K562 (cell line): ENCODE results near the gene P3H4. TPM values are rescaled to one million over a fixed set of nuclear protein-coding genes. Genes with fewer than 3 reads are reported as not detected.
"Not testable (repeated sequence)": the region's sequence is repeated elsewhere in the genome, so short reads cannot be mapped to it uniquely, and the experiment has no call there.

Experiments
- ATAC-seq: fragments of 200-7000 bp; cut with Tn5 transposase; 3 replicates; pipeline ENCODE4 v1.9.1; 2020; ENCODE audit warnings: moderate library complexity
- BruUV-seq: library from RNA; stranded (reverse); fragments of 400-500 nt; replicated peaks from 2 replicates; lab custom pipeline; 2021; lab: Mats Ljungman, UMichigan
- CTCF ChIA-PET: fragments of 300-600 bp; formaldehyde crosslinking; extraction: SDS; loops from one replicate; lab custom pipeline; 2021; ENCODE audit warnings: low intra/inter-chr PET ratio; lab: Yijun Ruan, JAX
- POLR2A ChIA-PET: fragments of 300-600, 350-650 bp; sonication (Branson Sonifier 250); formaldehyde crosslinking; extraction: SDS; loops from one replicate; lab custom pipeline; 2021; ENCODE audit warnings: antibody characterized with exemption, inconsistent platforms; lab: Yijun Ruan, JAX
- DNase-seq, 4 experiments: peaks; one replicate each; pipeline versions ENCODE4 v3.0.0 to v3.0.0-alpha.2; 2011 to 2018; ENCODE audit warnings: low spot score in 3 of 4, mixed read lengths in 3 of 4; ENCODE audit errors: extremely low read depth in 1 of 4
- FAIRE-seq: peaks from 2 replicates; lab custom pipeline; 2011; peaks lifted over from hg19 to GRCh38; lab: Jason Lieb, UNC
- H2AFZ ChIP-seq: 2 replicates; pipeline ENCODE4 v1.6.0; 2011; ENCODE audit warnings: low read depth, low read length, control low read depth, inconsistent platforms
- H3K27ac ChIP-seq: fragments of 200-600 bp; 3 replicates; pipeline ENCODE4 v1.8.0; 2011; ENCODE audit warnings: low read depth, mild to moderate bottlenecking, control low read depth, inconsistent platforms, low read length, moderate library complexity, mixed read lengths; ENCODE audit errors: extremely low read depth
- H3K27me3 ChIP-seq, 2 experiments: fragments of 300-600 bp in 1 of 2; 2 replicates in 1 of 2; 3 replicates in 1 of 2; pipeline versions ENCODE4 v1.6.0 to v1.8.0; 2011; ENCODE audit warnings: inconsistent platforms in 2 of 2, low read length in 2 of 2, mild to moderate bottlenecking in 1 of 2, mixed read lengths in 1 of 2, moderate library complexity in 1 of 2; ENCODE audit not compliant: control insufficient read depth in 2 of 2, insufficient read depth in 2 of 2
- H3K36me3 ChIP-seq: fragments of 300-600 bp; 3 replicates; pipeline ENCODE4 v1.8.0; 2011; ENCODE audit warnings: mild to moderate bottlenecking, low read length, inconsistent platforms; ENCODE audit not compliant: control insufficient read depth, insufficient read depth
- H3K4me1 ChIP-seq, 2 experiments: fragments of 200-600 bp in 1 of 2; replicated peaks in 1 of 2; 2 replicates in 1 of 2; 3 replicates in 1 of 2; pipeline versions ENCODE4 v1.5.1 to v1.8.0; 2011; ENCODE audit warnings: inconsistent platforms in 2 of 2, low read length in 2 of 2, mild to moderate bottlenecking in 1 of 2, mixed read lengths in 1 of 2, moderate library complexity in 1 of 2; ENCODE audit not compliant: control insufficient read depth in 2 of 2, insufficient read depth in 2 of 2
- H3K4me2 ChIP-seq: 2 replicates; pipeline ENCODE4 v1.6.1; 2011; ENCODE audit warnings: low read length, control low read depth, inconsistent platforms, mixed read lengths; ENCODE audit not compliant: insufficient read depth
- H3K4me3 ChIP-seq: fragments of 200-600 bp; sonication (generic), shearing (Covaris generic); 2 replicates; pipeline ENCODE4 v1.5.1; 2016; ENCODE audit warnings: control low read depth, inconsistent platforms
- H3K79me2 ChIP-seq: fragments of 200-600 bp; 3 replicates; pipeline ENCODE4 v1.8.0; 2011; ENCODE audit warnings: low read length, inconsistent platforms; ENCODE audit not compliant: control insufficient read depth, insufficient read depth
- H3K9ac ChIP-seq, 2 experiments: 2 replicates each; pipeline versions ENCODE4 v1.6.0 to v1.6.1; 2011; ENCODE audit warnings: low read depth in 2 of 2, low read length in 2 of 2, control low read depth in 1 of 2, inconsistent platforms in 1 of 2, mild to moderate bottlenecking in 1 of 2, mixed read lengths in 1 of 2; ENCODE audit not compliant: insufficient read depth in 1 of 2
- H3K9me1 ChIP-seq: one replicate; pipeline ENCODE4 v1.6.0; 2011; ENCODE audit warnings: inconsistent platforms, mild to moderate bottlenecking, low read length, moderate library complexity; ENCODE audit not compliant: control insufficient read depth, insufficient read depth
- H3K9me3 ChIP-seq: replicated peaks from 2 replicates; pipeline ENCODE4 v1.5.1; 2011; ENCODE audit warnings: low read depth, low read length, inconsistent platforms; ENCODE audit not compliant: control insufficient read depth, insufficient read depth
- H4K20me1 ChIP-seq: replicated peaks from 2 replicates; pipeline ENCODE4 v1.6.1; 2011; ENCODE audit warnings: low read length, inconsistent platforms, mixed read lengths; ENCODE audit not compliant: control insufficient read depth, insufficient read depth
- POLR2AphosphoS5 ChIP-seq: IDR thresholded peaks from 2 replicates; pipeline ENCODE4 v1.6.1; 2011; ENCODE audit warnings: mild to moderate bottlenecking, low read depth, low read length, moderate library complexity; ENCODE audit not compliant: control insufficient read depth, insufficient read depth
- ZNF23 ChIP-seq: fragments of 250-450 bp; sonication (Bioruptor Pico); IDR thresholded peaks from 2 replicates; pipeline ENCODE4 v1.4.0; 2020; ENCODE audit warnings: mild to moderate bottlenecking
- WGBS: fragments of 100-300 bp; shearing (Covaris generic); methylation state at CpG from one replicate; pipeline ENCODE4 v1.1.6; 2016; ENCODE audit warnings: low coverage, mixed read lengths; ENCODE audit not compliant: insufficient coverage; ENCODE audit errors: missing lambda C conversion rate; 5-methylcytosine and 5-hydroxymethylcytosine counted together
- in situ Hi-C: fragments of 300-500 bp; cut with MboI; formaldehyde crosslinking; loops from 4 replicates; pipeline ENCODE4 v1.15.0; 2018; ENCODE audit warnings: inconsistent platforms, mixed read lengths
- intact Hi-C: fragments of 100-400 bp; cut with micrococcal nuclease; formaldehyde crosslinking; loops from 2 replicates; pipeline ENCODE4 v1.14.2; 2022
- polyA plus RNA-seq, 8 experiments: library from polyadenylated mRNA; depleted of rRNA in 4 of 8; stranded (reverse) in 5 of 8; unstranded in 3 of 8; fragments of >200 nt; fragmentation: Nextera tagmentation in 2 of 8; fragmentation: Illumina TruSeq in 1 of 8; extraction: Ambion mirVana in 2 of 8; extraction: Trizol in 1 of 8; gene quantifications; 2 replicates each; pipeline versions ENCODE4 v1.2.1 to v1.2.3, GENCODE V29; 2011 to 2014; ENCODE audit warnings: inconsistent platforms in 1 of 8, missing spikeins in 1 of 8
- total RNA-seq, 7 experiments: library from RNA; depleted of rRNA in 6 of 7; stranded (reverse); fragments of >200 nt in 6 of 7; fragmentation: Illumina TruSeq in 2 of 7; extraction: Trizol in 2 of 7; gene quantifications; 2 replicates each; pipeline versions ENCODE4 v1.2.1 to v1.2.3, GENCODE V29; 2011 to 2021; ENCODE audit warnings: low replicate concordance in 1 of 7

P3H4 gene
- total and polyA plus RNA-seq, 9 of the 15 experiments (the other 6 are each of a cell fraction or from before 2014, with no cell fraction given) = 0.10 to 3.7 (median 1.0) TPM

DNA sequence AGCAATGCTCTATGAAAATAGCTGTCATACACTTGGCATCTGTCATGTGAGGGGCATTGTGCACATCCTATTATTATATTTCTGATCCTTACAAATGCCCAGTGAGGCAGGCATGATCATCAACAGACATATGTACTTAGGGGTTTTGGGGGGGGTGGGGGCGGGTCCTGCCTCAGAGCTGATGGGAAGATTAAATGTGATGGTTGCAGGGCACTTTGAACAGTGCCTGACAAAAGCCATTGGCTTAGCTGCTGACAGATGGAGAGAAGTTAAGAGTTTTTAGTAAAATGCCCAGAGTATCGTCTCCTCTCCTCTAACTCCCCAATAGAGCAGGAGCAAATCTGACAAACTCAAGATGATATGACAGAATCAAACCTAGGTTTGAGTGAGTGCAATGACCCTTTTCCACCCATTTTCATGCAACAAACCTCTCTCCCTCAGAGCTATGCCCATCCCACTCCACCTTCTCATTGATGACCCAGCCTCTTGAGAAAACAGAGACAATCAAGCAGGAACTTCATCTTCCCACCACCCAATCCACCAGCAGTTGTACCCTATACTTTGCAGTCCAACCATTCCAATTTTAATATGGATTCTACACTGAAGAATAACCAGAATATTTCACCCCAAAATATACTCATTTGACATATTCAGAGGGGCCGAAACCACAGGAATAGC is 48.6 kb upstream of the P3H4 start (continued):
- TF ChIP-seq POLR2AphosphoS5 (no peak), ZNF23 (no peak)

DNA sequence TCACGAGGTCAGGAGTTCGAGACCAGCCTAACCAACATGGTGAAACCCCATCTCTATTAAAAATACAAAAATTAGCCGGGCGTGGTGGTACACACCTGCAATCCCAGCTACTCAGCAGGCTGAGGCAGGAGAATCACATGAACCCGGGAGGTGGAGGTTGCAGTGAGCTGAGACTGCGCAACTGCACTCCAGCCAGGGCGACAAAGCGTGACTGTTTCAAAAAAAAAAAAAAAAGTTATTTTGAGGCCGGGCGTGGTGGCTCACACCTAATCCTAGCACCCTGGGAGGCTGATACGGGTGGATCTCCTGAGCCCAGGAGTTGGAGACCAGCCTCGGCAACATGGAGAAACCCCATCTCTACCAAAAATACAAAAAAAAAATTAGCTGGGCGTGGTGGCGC is 39.6 kb upstream of the P3H4 start:
- DNase-seq, ATAC-seq, H3K9me3 ChIP-seq, intact Hi-C loops, CTCF ChIA-PET, H3K4me2 ChIP-seq, H3K4me3 ChIP-seq, H2AFZ ChIP-seq, BruUV-seq, H3K9me1 ChIP-seq, in situ Hi-C loops, FAIRE-seq, H3K9ac ChIP-seq, H3K27me3 ChIP-seq, H4K20me1 ChIP-seq, H3K4me1 ChIP-seq, H3K27ac ChIP-seq: not testable (repeated sequence)
- H3K79me2 ChIP-seq = peaks cover 33% of the 10 kb centered on the region
- POLR2A ChIA-PET = interaction anchor here (0.6 to 1.5 kb wide), 7 partner anchors 9 to 103 kb away, joined by 3 to 6 read pairs (median 3); partner anchors contain the start of gene KLHL11
- H3K36me3 ChIP-seq = peaks cover 35% of the 10 kb centered on the region; the same call in 2 of the 3 replicates
- WGBS = 76% methylated on average over 14 of the region's 14 CpGs
